NCI-H1417 treated with DMSO at 0.1 percent for 48 hours (cell line): Measurements from ENCODE around the gene NAP1L4.

Source experiments
- DNase-seq: peaks from one replicate; lab custom pipeline; 2025; lab: John Stamatoyannopoulos, UW

The NAP1L4 gene

DNA sequence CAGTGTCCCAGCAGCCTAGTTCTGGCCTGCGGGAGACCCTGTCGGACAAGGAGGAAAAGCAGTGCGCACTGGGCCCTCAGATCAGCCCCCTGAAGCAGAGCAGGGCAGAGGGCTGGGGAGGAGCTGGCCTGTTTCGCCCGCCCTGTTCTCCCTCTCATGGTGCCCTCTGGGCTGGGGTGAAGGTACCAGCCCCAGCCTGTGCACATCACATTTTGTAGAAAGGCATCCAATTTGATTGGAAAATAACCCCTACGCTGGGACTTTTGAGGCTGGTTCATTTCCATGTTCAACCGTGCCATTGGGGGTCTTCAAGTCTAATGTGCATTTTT lies 832 bp upstream of the NAP1L4 start:
- DNase-seq: no peak

DNA sequence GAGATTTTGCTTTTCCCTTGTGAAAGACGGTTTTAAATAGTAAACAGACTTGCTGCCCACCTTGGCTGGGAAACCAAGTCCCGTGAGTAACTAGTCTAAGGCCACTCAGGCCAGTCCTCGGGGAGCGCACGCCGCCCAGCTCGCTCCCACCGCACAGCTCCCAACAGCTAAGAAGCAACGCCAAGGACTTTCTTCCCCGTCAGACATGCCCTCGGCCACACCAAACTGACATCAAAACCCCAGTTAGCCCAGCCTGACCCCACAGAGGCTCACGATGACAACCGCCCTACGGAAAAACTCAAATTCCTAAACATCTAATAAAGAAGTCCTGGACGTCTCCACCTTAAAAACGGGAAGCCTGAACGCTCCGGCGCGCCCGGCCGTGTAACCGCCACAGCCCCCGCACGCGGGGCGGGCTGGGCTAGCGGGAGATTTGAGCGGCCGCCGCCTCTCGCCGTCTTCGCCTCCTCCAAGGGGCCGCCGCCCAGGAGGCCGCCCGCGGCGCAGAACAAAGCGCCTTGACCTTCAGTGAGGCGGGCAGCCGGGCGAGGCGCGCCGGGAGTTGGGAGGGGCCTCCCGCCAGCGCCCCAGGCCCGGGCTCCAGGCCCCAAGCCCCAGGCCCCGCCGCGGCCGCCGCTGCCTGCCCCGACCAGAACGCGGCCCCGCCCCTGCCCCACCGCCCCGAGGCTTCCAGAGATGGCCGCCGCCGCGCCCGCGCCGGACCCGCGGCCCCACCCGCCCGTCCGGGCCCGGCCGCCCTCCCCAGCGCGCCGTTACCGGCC lies 486 bp downstream of the NAP1L4 start:
- DNase-seq: no peak

DNA sequence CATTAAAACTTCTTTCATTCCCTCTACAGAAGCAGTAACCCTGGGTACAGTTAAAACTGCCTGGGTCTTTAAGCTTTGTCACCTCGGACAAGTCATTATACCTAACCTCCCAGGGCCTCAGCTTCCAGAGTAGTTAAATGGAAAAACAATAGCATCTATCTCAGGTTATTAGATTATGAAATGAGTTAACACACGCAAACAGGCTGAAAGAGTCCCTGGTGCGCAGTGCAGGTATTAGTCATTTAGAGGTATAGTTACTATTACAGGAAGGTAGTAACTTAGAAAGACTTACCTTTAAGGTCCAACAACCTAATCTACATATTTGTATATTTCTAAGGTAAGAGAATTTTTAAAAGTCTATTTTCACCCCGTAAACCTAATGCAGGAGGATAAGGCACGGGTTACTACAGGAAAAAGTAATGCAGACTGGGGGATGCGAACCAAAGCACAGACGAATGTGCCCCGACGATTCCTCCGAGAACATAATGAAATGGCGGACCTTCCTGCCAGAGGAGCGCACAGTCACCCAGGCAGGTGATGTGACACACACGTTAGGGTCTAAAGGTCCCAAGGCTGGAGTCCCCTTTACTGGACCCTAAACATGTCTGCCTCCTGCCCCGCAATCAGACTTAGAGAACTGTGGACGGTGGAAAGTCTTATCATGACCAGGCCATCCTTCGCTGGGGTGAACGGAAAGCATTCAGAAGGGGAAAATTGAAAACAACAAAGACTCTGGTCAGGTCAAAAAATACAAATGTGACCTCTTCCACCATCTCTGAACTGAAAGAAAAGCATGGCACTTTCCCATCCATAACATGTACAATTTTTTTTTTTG lies 1.3 kb downstream of the NAP1L4 start:
- no peak for DNase-seq

DNA sequence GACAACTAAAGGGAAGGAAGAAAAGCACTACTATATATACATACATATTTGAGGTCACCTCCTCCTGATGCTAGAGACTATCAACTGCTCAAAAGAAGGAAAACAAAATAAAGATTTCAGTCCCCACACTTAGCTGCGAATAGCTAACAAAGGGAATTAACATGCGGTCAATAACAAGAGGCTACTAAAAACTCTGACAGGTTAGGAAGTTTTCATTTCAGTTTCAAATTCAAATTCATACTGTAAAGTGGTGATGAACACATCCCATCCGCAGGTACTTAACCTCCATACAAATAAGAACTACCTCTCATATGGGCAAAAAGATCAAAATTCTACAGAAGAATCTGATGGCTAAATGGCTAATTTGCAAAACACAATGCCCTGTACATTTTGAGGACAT lies 2.6 kb downstream of the NAP1L4 start:
- DNase-seq: no peak

DNA sequence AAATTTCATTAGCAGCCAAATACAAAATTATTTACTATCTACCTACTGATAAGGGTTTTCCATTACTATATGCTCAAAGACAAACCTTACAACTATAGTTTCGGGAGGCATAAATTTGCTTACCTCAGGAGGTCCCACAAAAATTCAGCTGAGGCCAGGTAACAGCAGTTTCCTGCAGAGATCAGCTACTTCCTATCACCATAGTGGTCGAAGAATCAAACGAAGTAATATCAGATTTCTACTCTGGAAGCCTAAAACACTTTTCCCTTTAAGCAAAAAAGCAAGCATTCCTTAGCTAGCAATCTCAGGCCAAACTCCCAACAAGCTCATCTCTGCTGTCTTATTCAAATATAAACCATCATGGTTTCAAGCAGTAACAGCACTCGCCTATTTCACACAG lies 3.1 kb downstream of the NAP1L4 start:
- DNase-seq: no peak

DNA sequence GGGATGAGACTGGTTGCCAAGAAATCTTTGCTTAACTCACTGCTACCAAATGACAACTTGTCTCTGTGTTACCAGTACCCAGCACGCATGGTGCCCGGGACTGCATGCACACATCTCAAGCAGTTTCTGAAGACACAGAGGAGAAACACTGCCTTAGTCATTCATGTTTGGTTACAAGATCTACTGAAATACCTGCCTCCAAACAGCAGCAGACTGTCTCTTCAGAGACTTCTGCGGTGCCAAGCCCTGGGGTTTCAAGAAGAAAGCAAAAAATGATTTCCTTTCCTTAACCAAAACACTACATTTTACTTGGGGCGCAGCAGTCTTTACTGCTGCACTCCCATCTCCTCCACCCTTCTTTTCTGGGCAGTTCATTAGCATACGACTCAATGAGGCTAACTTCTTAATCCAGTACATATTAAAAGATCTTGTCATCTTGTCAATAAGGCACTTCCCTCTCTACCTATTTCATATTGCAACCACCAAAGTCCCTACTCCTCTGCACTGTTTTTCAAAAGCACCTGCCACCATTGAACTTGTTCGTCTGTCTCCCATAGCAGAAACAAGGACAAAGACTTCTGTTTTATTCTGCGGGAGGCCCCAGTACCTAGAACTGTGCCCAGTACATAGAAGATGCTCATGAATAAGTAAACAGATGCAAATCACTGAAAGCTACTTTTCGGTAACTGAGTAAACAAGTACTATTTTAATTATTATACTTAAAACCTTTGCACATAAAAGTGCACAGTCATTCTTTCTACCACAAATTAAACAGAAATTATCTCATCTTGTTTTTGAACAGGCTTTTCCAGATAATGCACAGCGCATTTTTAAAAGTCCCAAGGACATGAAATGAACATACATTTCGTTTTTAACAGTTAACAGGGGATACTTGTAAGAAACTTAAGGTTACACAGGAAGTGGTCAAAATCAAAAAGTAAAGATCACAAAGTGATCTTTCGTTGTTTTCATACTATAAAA lies 4.0 kb downstream of the NAP1L4 start:
- DNase-seq: no peak

DNA sequence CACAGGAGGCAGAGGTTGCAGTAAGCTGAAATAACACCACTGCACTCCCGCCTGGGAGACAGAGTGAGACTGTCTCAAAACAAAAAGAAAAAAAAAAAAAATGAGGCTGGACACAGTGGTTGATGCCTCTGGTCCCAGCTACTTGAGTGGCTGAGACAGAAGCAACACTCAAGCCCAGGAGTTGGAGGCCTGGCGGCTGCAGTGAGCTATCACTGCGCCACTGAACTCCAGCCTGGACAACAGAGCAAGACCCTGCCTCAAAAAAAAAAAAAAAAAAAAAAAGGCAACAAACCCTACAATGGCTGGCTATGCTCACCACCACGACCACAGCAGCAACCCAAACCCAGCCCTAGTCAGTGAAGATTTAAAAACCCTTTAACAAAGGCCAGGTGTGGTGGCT lies 8.2 kb downstream of the NAP1L4 start:
- DNase-seq: no peak

DNA sequence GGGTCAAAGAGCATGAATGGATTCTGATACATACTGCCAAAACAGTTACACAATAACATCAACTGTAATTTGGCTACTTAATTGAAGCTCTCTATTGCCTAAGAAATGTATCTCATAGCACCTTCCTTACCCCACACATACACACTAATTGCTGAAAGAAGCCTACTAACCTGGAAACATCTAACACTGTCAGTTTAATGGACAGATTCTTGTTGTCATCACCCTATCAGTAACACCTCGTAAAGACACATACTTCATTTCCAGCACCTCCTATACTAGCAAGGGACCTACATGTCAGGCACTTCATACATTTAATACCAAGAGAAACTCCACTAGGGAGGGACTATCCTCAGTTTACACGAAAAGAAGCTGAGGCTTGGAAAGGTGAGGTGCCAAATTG lies 9.9 kb downstream of the NAP1L4 start:
- DNase-seq: no peak

DNA sequence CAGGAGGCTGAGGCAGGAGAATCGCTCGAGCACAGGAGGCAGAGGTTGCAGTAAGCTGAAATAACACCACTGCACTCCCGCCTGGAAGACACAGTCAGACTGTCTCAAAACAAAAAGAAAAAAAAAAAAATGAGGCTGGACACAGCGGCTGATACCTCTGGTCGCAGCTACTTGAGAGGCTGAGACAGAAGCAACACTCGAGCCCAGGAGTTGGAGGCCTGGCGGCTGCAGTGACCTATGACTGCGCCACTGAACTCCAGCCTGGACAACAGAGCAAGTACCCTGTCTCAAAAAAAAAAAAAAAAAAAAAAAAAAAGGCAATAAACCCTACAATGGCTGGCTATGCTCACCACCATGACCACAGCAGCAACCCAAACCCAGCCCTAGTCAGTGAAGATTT lies 11.0 kb downstream of the NAP1L4 start:
- DNase-seq: no peak

DNA sequence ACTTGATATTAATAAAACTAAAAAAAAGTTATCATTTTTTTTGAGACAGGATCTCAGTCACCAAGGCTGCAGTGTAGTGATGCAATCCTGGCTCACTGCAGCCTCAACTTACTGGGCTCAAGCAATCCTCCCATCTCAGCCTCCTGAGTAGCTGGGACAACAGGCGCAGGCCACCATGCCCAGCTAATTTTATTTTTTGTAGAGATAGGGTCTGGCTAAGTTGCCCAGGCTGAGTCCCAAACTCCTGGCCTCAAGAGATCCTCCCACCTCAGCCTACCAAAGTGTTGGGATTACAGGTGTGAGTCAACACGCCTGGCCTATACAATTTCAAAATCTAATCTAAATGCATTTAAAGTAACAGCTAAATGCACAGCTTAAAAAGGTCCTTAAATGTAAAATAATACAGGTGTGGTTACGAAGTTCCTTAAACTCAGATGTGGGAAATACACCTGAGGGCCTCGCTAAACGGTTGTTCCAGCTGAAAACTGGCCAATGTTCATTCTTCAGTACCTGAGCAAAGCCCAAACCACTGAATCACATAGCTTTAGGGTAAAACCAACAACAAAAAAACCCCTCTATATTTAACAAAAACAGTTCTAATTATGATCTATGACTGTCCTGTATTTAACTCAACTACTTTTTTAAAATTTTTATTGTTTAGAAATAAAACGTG lies 11.8 kb downstream of the NAP1L4 start:
- DNase-seq: no peak

DNA sequence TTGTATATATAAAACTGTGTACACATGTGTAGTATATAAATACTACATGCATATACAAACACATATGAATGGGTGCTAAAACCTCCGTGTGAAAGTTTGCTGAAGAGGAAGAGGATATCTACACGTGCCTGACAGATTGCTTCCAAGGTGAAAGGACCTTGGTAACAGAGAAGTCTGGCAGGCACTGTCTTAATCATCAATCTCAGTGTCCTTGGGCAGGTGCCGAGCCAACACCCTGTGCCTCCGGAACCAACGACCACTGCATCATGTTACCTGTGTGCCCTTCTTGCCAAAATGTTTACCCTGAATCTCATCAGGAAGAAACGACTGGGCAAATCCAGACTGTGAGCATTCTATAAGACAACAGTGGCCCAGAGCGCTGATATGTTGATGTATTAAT lies 15.0 kb downstream of the NAP1L4 start:
- no peak for DNase-seq

DNA sequence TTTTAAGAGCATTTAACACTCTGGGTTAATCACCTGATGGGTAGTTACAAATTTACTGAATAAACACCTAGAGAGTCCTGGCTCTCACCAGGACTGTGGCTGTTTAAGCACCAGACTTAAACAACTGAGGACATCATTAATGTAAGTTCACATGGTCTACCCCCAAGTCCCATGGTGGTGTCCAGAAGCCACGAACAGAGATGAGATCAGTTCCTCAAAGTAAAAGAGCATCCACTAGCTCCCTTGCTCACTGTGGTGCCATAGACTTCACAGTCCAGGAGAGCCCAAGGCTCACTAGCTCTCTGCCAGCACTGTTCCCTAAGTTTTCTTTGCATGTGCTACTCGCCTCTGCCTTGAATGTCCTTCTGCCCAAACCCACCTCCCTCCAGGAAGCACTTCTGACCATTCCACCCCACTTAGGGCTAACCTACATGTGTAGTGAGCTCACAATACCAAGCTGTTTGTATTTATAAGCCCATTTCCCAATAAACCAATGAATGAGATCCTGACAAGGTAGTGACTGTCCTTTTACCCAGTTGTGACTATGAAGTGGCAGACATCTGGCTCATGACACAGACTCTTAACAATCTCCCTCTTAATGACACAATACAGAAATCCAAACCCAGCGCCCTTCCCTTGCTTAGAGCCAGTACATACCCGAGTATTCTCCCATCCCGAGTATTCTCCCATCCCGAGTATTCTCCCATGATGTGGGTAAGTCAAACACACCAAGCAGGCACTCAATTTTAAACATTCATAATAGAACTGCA lies 15.7 kb downstream of the NAP1L4 start:
- DNase-seq: no peak

DNA sequence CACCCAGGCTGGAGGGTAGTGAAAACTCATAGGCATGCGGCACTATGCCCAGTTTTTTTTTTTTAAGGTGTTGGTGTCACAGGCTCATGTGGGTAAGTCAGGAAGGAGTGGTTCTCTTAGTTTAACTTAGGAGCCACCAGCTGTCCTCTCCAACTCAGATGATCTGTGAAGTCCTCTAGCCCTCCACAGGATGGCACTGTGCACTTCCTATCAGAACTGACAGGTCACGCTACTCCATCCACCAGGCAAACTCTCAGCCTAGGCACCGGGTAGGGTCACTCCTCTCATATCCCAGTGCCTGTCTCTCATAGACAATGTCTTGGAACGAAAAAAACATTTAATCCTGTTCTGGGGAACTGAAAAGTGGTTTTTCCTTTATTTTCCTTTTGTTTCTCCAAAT lies 16.5 kb downstream of the NAP1L4 start:
- DNase-seq: no peak

DNA sequence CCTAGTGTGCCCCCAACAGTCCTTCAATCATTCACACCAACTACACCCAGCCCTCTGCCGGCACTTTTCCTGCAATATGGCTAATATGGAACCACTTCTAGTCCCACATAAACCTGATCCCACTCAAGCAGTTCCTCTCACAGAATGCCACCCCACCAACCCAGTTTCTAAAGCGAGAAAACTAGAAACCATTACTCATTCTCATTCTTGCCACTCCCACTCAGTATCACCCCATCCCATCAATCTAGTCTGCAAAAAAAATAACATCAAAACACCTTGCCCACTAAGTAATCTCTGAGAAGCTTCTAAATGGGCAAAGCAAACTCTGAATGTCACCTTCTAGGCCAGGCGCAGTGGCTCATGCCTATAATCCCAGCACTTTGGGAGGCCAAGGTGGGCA lies 17.9 kb downstream of the NAP1L4 start:
- no peak for DNase-seq

DNA sequence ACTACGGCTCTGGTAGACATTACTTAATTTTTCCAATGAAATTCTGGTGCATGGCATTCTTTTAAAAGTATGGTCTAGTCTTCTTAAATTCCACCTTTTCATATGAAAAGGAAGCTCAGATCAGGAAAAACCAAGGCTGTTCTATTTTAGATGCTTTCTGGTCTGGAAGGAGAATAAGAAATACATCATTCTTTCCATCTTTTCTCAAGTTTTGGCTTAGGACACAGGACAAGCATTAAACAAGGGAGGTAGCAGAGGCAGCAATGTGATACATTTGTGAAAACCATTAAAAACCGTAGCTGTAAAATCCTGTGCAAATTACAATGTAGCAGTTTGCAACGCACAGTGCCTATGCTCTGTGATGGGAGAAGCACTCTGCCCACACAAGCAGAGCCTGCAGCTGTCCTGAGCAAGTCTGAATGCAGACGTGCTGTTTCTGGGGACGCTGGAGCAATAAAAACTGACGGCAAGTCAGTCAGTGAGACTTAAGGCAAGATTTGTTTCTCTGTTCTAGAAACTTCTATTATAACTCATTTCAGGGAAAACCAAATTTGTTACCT lies 23.7 kb downstream of the NAP1L4 start:
- no peak for DNase-seq

DNA sequence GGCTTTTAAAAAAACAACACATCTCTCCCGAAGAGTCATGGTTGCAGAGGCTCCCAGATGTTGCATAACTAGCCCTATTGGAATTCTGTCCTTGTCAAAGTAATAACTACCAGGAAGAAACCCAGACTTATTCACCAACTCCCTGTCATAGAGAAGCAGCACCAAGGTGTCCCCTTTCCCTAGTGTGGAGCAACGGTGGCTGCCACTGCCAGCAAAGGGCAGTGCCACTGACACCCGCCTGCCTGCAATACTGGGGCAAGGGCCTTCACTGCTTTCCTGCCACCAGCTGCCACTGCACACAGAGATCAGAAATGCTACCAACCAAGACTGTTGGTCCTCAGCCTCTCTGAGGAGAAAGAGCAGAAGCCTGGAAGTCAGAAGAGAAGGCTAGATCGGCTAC lies 27.3 kb downstream of the NAP1L4 start:
- no peak for DNase-seq

DNA sequence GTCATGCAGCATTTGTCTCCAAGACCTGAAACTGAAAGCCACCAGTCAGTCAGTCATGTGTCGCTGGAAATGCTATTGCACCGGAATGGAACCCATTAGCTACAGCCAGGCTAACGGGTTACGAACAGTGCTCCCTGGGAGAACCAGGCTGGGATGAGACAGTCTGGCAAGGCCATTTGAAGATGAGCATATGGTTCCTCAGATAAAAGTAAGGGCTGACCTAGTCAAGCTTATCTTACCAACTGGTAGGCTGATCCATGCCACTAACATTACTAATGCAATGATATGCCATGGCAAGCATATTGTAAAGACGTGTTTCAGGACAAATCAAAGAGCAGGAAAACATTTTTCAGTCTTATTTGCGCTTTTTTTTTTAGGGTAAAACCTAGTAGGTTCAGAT lies 28.4 kb downstream of the NAP1L4 start:
- no peak for DNase-seq

DNA sequence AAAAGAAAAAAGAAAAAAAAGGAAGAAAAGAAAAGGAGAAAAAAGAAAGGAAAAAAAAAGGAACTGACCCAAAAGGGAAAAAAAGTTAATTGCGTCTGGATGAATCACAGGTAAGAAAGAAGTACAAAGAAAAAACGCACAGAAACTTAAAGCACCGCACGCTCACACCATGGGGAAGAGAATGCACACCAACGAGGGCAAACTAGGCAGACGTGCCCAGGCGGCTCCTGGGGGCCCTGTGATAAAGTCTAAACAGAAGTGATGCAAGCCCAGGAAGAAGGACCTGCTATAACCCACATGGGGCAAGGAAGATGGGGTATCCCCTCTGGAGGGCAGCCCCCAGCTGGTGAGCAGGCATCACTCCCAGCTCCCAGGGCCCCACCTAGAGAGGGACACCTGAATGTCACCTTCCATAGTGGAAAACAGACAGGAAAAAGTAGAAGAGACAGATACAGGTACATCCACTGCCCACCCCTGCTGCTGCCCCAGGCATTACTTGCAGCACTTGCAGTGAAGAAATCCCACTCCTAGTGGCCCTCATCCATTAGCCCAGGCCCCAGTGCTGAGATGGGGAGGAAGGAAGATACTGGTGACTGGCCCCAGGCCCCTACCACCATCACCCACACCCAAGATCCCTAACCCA lies 28.9 kb downstream of the NAP1L4 start:
- DNase-seq: no peak

DNA sequence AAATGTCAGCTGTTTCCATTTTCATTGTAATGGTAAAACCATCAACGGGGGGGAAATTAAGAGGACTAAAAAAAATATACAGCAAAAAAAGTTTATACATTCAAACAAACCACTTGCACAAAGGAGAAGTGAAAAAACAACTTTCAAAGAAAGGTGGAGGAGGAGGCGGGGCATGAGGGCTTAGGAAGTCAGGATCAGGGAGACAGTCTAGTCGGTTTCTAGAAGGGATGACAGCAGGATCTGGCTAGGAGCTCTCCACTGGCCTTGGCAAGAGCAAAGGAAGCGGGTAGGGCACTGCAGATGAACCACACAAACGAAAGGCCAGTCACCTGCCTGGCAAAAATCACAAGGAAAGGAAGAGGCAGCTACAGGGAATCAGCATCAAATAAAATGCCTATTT lies 31.0 kb downstream of the NAP1L4 start:
- no peak for DNase-seq

DNA sequence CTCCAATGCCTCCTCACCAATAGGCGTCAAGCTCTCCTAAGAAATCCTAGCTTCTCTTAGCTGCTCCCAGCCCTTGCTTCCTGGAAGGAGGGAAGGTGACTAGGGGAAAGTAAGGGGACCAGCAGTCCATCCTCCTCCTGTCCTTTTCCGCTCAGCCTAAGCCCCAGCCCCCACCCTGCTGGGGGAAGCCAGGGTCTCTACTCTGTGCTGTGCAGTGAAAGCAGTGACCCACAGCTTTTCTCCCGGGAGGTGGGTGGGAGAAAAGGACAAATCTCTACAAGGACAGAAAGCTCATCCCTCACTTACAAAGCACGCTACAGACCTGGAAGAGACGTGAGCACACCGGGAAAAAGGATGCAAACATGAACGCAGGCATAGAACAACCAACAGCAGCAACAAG lies 32.0 kb downstream of the NAP1L4 start:
- DNase-seq: no peak
